ENCODE results near the gene FABP1.

GRCh38 chr2:88172882-88173281, 45.0 kb upstream of the FABP1 start:
- no peak for TF ChIP-seq EZH2 (IDR thresholded peaks at IDR 0.05; ENCODE audit: borderline replicate concordance, low read depth, low read length, poor library complexity, severe bottlenecking)
- TF ChIP-seq CTCF (conservative IDR thresholded peaks at IDR 0.05; ENCODE audit: low read depth, low read length), result no peak
